HL-60 (cell line): Measurements from ENCODE around the gene PPP1R7.

Experiments
- DNase-seq, 2 experiments: peaks; one replicate each; pipeline ENCODE4 v3.0.0-alpha.2; 2010 to 2020; ENCODE audit warnings: low read depth in 1 of 2, low spot score in 1 of 2
- H3K27ac ChIP-seq: fragments of 250-450 bp; sonication (Bioruptor Pico); replicated peaks from 2 replicates; pipeline ENCODE4 v1.5.1; 2020; ENCODE audit warnings: mild to moderate bottlenecking, moderate library complexity
- H3K27me3 ChIP-seq: fragments of 250-450 bp; sonication (Bioruptor Pico); 2 replicates; pipeline ENCODE4 v1.5.1; 2021; ENCODE audit warnings: mild to moderate bottlenecking, moderate library complexity; ENCODE audit not compliant: insufficient read depth, poor library complexity, severe bottlenecking
- H3K4me3 ChIP-seq: replicated peaks from 2 replicates; pipeline ENCODE4 v1.5.1; 2011; ENCODE audit warnings: mild to moderate bottlenecking, control low read depth, low read length; ENCODE audit not compliant: insufficient read depth
- CTCF ChIP-seq: IDR thresholded peaks from one replicate; pipeline ENCODE4 v1.5.1; 2011; ENCODE audit warnings: low read length, control low read depth, inconsistent platforms; ENCODE audit not compliant: insufficient read depth
- GABPA ChIP-seq: IDR thresholded peaks from 2 replicates; pipeline ENCODE4 v1.6.1; 2012; ENCODE audit warnings: low read depth
- POLR2AphosphoS5 ChIP-seq: IDR thresholded peaks from 2 replicates; pipeline ENCODE4 v1.6.1; 2012; ENCODE audit warnings: low read depth
- REST ChIP-seq: IDR thresholded peaks from 2 replicates; pipeline ENCODE4 v1.6.1; 2012; ENCODE audit warnings: low read depth; ENCODE audit not compliant: insufficient replicate concordance
- SPI1 ChIP-seq: IDR thresholded peaks from 2 replicates; pipeline ENCODE4 v1.6.1; 2012; ENCODE audit warnings: low read depth, mild to moderate bottlenecking, borderline replicate concordance

The PPP1R7 gene

GRCh38 chr2:241125626-241126025 lies 24.6 kb upstream of the PPP1R7 start:
- H3K4me3 ChIP-seq, result no peak overlapping the region
- DNase-seq, result no peak
- TF ChIP-seq GABPA (no peak), REST (no peak), SPI1 (no peak), POLR2AphosphoS5 (no peak), CTCF (no peak)
- no peaks in the 10 kb centered on the region for H3K27me3 ChIP-seq
- no peak overlapping the region for H3K27ac ChIP-seq

GRCh38 chr2:241126201-241126611 lies 24.1 kb upstream of the PPP1R7 start:
- no peak overlapping the region for H3K27ac ChIP-seq
- TF ChIP-seq REST, result no peak
- no peak for TF ChIP-seq GABPA
- no peak for TF ChIP-seq SPI1
- TF ChIP-seq CTCF, result no peak
- TF ChIP-seq POLR2AphosphoS5, result no peak
- no peak overlapping the region for H3K4me3 ChIP-seq
- H3K27me3 ChIP-seq, result no peaks in the 10 kb centered on the region
- no peak for DNase-seq

- Histone ChIP-seq H3K27me3 (no peaks in the 10 kb centered on the region), H3K4me3 (no peak overlapping the region), H3K27ac (no peak overlapping the region)
- TF ChIP-seq POLR2AphosphoS5 (no peak), SPI1 (no peak), GABPA (no peak), REST (no peak), CTCF (no peak)
- no peak for DNase-seq
These were observed 23.5 kb upstream of the PPP1R7 start for GRCh38 chr2:241126771-241127202.
